Gastroesophageal sphincter (tissue), 4 donors: ENCODE data around the gene BEST4. TPM values are rescaled to one million over a fixed set of nuclear protein-coding genes. Genes with fewer than 3 reads are reported as not detected.
A peak's percentile ranks its signal among the peaks of the same experiment; 100 is the strongest.
"Not testable (repeated sequence)": the region's sequence is repeated elsewhere in the genome, so short reads cannot be mapped to it uniquely, and the experiment has no call there.

ENCODE experiments used
- ATAC-seq: fragments of 150-250 bp; one replicate; pipeline ENCODE4 v1.9.1; 2016; ENCODE audit warnings: mild to moderate bottlenecking, moderate library complexity
- H3K27ac ChIP-seq, 4 donors: fragments of 200-600 bp; sonication (generic) in 3 of 4; 1 replicate in 3 of 4; 2 replicates in 1 of 4; pipeline ENCODE4 v1.5.1; 2016 to 2019
- H3K27me3 ChIP-seq: fragments of 200-600 bp; sonication (generic); one replicate; pipeline ENCODE4 v1.5.1; 2019
- H3K36me3 ChIP-seq, 2 donors: fragments of 200-600 bp; sonication (generic); one replicate each; pipeline ENCODE4 v1.5.1; 2019; ENCODE audit warnings: control low read depth in 1 of 2
- H3K4me1 ChIP-seq, 3 donors: fragments of 200-600 bp; sonication (generic); 1 replicate in 2 of 3; 2 replicates in 1 of 3; pipeline ENCODE4 v1.5.1; 2016 to 2019; ENCODE audit warnings: control low read depth in 2 of 3
- H3K4me3 ChIP-seq, 2 donors: fragments of 200-600 bp; sonication (generic); one replicate each; pipeline ENCODE4 v1.5.1; 2019; ENCODE audit warnings: mild to moderate bottlenecking in 1 of 2, moderate library complexity in 1 of 2
- H3K9me3 ChIP-seq, 3 donors: fragments of 200-600 bp; sonication (generic); one replicate each; pipeline ENCODE4 v1.5.1; 2017 to 2019; ENCODE audit warnings: control low read depth in 2 of 3
- EP300 ChIP-seq: sonication (generic); formaldehyde crosslinking; IDR thresholded peaks from one replicate; pipeline ENCODE4 v1.6.1; 2017; ENCODE audit warnings: antibody characterized with exemption, mild to moderate bottlenecking
- POLR2A ChIP-seq, 2 donors: fragments of 450-650 bp; IDR thresholded peaks; one replicate each; pipeline ENCODE4 v1.6.1; 2017; ENCODE audit warnings: antibody characterized with exemption in 2 of 2, mild to moderate bottlenecking in 2 of 2, moderate library complexity in 1 of 2
- POLR2AphosphoS5 ChIP-seq: sonication (generic); formaldehyde crosslinking; IDR thresholded peaks from one replicate; pipeline ENCODE4 v1.6.1; 2017; ENCODE audit warnings: antibody characterized with exemption
- WGBS, 2 donors: methylation state at CpG; one replicate each; pipeline ENCODE4 v1.1.5; 2018; ENCODE audit warnings: low coverage in 1 of 2; 5-methylcytosine and 5-hydroxymethylcytosine counted together
- total RNA-seq, 4 donors: library from RNA; depleted of rRNA; stranded (reverse); fragments of >200 nt; gene quantifications; one replicate each; pipeline ENCODE4 v1.1.0, GENCODE V29; 2016
- TF ChIP-seq, protein P1 (sequence below), 4 experiments: fragments of 200-600 bp in 2 of 4; fragments of 450-650 bp in 2 of 4; sonication (generic) in 1 of 4; IDR thresholded peaks; one replicate each; pipeline ENCODE4 v1.5.1; 2017 to 2019; ENCODE audit warnings: antibody characterized with exemption in 4 of 4, mild to moderate bottlenecking in 2 of 4, moderate library complexity in 2 of 4

Gene BEST4
- total RNA-seq, 4 donors from 2014 or later = 0.15 to 0.31 TPM; not detected in 2

- ATAC-seq = no peak
- Histone ChIP-seq H3K27ac (peak overlapping the region; percentile 26 to 96 (median 96)), H3K4me3 (no peak overlapping the region), H3K27me3 (no peaks in the 10 kb centered on the region), H3K4me1 (peaks cover 0 to 41% (median 21%) of the 10 kb centered on the region in 3 donors), H3K36me3 (peaks cover 0 to 14% of the 10 kb centered on the region in 2 donors), H3K9me3 (no peaks in the 10 kb centered on the region)
- TF ChIP-seq, protein P1, sequence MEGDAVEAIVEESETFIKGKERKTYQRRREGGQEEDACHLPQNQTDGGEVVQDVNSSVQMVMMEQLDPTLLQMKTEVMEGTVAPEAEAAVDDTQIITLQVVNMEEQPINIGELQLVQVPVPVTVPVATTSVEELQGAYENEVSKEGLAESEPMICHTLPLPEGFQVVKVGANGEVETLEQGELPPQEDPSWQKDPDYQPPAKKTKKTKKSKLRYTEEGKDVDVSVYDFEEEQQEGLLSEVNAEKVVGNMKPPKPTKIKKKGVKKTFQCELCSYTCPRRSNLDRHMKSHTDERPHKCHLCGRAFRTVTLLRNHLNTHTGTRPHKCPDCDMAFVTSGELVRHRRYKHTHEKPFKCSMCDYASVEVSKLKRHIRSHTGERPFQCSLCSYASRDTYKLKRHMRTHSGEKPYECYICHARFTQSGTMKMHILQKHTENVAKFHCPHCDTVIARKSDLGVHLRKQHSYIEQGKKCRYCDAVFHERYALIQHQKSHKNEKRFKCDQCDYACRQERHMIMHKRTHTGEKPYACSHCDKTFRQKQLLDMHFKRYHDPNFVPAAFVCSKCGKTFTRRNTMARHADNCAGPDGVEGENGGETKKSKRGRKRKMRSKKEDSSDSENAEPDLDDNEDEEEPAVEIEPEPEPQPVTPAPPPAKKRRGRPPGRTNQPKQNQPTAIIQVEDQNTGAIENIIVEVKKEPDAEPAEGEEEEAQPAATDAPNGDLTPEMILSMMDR (IDR thresholded peaks at IDR 0.05) = no peak
- TF ChIP-seq EP300 (no peak), POLR2A (IDR thresholded peaks at IDR 0.05) (no peak), POLR2AphosphoS5 (no peak)
- WGBS, 2 donors = 40 to 67% methylated on average over 1 of the region's 10 CpGs
These were observed 10.8 kb upstream of the BEST4 start for GRCh38 chr1:44798481-44799365.

- Histone ChIP-seq H3K4me1 (peaks cover 0 to 33% (median 15%) of the 10 kb centered on the region in 3 donors), H3K27ac (peak overlapping the region in 2 of 4 donors; percentile 95 to 96)
- not testable (repeated sequence) for H3K4me3 ChIP-seq, H3K36me3 ChIP-seq, H3K27me3 ChIP-seq, ATAC-seq, H3K9me3 ChIP-seq
- WGBS, 2 donors = 74% methylated on average over 6 of the region's 8 CpGs
These were observed 9.9 kb upstream of the BEST4 start for GRCh38 chr1:44797886-44798285.

- ATAC-seq = no peak
- no peak overlapping the region for H3K27ac ChIP-seq
- H3K9me3 ChIP-seq = no peaks in the 10 kb centered on the region
- H3K4me1 ChIP-seq = no peaks in the 10 kb centered on the region
- H3K36me3 ChIP-seq = no peaks in the 10 kb centered on the region
- TF ChIP-seq POLR2A (IDR thresholded peaks at IDR 0.05) (no peak), POLR2AphosphoS5 (no peak), EP300 (no peak)
- TF ChIP-seq, protein P1 (IDR thresholded peaks at IDR 0.05) = no peak
- H3K27me3 ChIP-seq = no peaks in the 10 kb centered on the region
- no peak overlapping the region for H3K4me3 ChIP-seq
- 83 to 84% methylated on average over 3 to 4 of the region's 9 CpGs for whole genome bisulfite sequencing, 2 donors
These were observed 4.9 kb upstream of the BEST4 start for GRCh38 chr1:44792736-44793502.

DNA sequence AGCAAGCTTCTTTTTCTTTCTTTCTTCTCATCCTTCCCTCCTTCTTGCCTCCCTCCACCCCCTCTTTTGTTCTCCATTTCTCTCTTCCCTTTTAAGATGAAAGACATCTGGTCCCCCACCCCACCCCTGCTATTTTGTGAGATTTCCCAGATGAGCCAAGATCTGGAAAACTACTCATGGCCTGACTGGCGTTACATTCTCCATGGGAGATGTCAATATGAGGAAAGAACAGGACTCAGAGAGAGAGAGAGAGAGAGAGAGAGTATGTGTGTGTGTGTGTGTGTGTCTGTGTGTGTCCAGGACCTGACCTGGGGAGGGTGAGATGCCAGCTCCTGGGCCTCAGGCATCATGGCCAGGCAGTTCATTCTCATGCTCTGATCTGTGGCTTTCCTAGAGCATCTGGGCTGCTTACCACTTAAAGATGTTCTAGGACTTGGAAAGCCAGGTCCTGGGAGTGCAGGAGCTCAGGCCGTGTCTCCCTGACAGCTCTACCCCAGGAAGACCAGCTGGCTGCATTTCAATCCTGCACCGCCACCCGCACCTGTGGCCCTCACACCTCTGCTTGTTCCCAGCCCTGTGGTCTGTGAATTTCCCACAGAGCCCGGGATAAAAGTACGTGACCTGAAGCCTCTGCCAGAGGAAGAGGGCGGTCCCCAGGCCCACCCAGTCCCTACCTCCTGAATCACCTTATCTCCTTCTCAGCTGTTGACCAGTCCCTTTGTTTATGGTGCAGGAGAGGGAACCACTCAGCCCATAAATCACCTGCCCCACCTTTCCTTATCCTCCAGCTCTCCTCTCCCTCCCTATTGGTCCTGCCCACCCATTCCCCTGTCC lies 3.2 kb upstream of the BEST4 start:
- Histone ChIP-seq H3K27me3 (no peaks in the 10 kb centered on the region), H3K36me3 (no peaks in the 10 kb centered on the region), H3K9me3 (no peaks in the 10 kb centered on the region), H3K4me3 (no peak overlapping the region), H3K4me1 (peaks cover 0 to 7% (median 0%) of the 10 kb centered on the region in 3 donors), H3K27ac (no peak overlapping the region)
- TF ChIP-seq POLR2A (IDR thresholded peaks at IDR 0.05) (no peak), EP300 (no peak), POLR2AphosphoS5 (no peak)
- TF ChIP-seq, protein P1 (IDR thresholded peaks at IDR 0.05) = no peak
- ATAC-seq = no peak
- 20 to 70% methylated on average over 1 to 3 of the region's 7 CpGs for WGBS, 2 donors

DNA sequence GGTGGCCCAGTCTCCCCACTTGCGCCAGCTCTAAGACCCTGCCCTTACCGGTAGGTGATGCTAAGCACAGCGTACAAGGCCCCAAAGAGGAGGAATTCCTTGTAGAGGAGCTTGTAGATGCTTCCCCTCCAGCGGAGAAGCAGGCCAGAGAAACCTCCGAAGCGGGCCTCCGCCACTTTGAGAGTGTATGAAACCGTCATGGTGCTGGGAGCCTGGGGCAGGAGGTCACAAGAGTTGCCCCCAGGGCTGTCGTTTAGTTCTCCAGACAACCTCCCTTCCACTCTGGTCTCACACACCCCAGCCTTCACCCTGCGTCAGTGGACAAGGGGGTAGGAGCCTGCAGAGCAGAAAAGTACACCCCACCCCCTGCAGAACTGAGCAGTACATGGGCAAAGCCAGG lies 464 bp downstream of the BEST4 start:
- no peak for ATAC-seq
- TF ChIP-seq POLR2A (IDR thresholded peaks at IDR 0.05) (no peak), POLR2AphosphoS5 (no peak), EP300 (no peak)
- TF ChIP-seq, protein P1 (IDR thresholded peaks at IDR 0.05) = no peak
- H3K27ac ChIP-seq = no peak overlapping the region
- no peaks in the 10 kb centered on the region for H3K27me3 ChIP-seq
- no peak overlapping the region for H3K4me3 ChIP-seq
- no CpG with 5 or more reads among the region's 10 CpGs for WGBS, 2 donors
- no peaks in the 10 kb centered on the region for H3K36me3 ChIP-seq
- H3K4me1 ChIP-seq = peaks cover 0 to 36% (median 18%) of the 10 kb centered on the region in 3 donors
- H3K9me3 ChIP-seq = no peaks in the 10 kb centered on the region
